IMR-90 (cell line): ENCODE results near the gene SUB1. TPM values are rescaled to one million over a fixed set of nuclear protein-coding genes. Genes with fewer than 3 reads are reported as not detected.

Experiments used
- ATAC-seq: fragments of 200-7000 bp; cut with Tn5 transposase; 2 replicates; pipeline ENCODE4 v1.9.1; 2020; ENCODE audit warnings: low read depth, mild to moderate bottlenecking, moderate library complexity
- BruUV-seq: library from RNA; stranded (reverse); fragments of 400-500 nt; replicated peaks from 2 replicates; lab custom pipeline; 2021; lab: Mats Ljungman, UMichigan
- CTCF ChIA-PET: fragments of 300-600 bp; formaldehyde crosslinking; extraction: SDS; loops from one replicate; lab custom pipeline; 2021; ENCODE audit warnings: antibody characterized with exemption; lab: Yijun Ruan, JAX
- POLR2A ChIA-PET: fragments of 300-600 bp; sonication (Branson Sonifier 250); formaldehyde crosslinking; loops from one replicate; lab custom pipeline; 2022; ENCODE audit warnings: antibody characterized with exemption; ENCODE audit not compliant: unreplicated experiment; lab: Charles Lee
- DNase-seq: peaks from one replicate; pipeline ENCODE4 v3.0.0; 2013
- H2AFZ ChIP-seq: replicated peaks from 2 replicates; pipeline ENCODE3; 2013; ENCODE audit warnings: low read length, mild to moderate bottlenecking; ENCODE audit not compliant: poor library complexity
- H2AK5ac ChIP-seq: 2 replicates; pipeline ENCODE4 v1.6.1; 2013; ENCODE audit warnings: low read depth, low read length, inconsistent platforms
- H2AK9ac ChIP-seq: replicated peaks from 2 replicates; pipeline ENCODE3; 2013; ENCODE audit warnings: mild to moderate bottlenecking, low read depth, low read length, moderate library complexity; ENCODE audit not compliant: poor library complexity
- H2BK120ac ChIP-seq: 2 replicates; pipeline ENCODE4 v1.6.1; 2013; ENCODE audit warnings: low read depth, low read length, inconsistent platforms
- H2BK15ac ChIP-seq: 3 replicates; pipeline ENCODE4 v1.6.1; 2013; ENCODE audit warnings: low read depth, low read length, inconsistent platforms
- H2BK20ac ChIP-seq: 2 replicates; pipeline ENCODE4 v1.6.1; 2013; ENCODE audit warnings: low read depth, mild to moderate bottlenecking, inconsistent platforms, low read length, moderate library complexity
- H2BK5ac ChIP-seq: 2 replicates; pipeline ENCODE4 v1.6.1; 2013; ENCODE audit warnings: mild to moderate bottlenecking, low read depth, low read length, inconsistent platforms; ENCODE audit not compliant: poor library complexity, severe bottlenecking
- H3K14ac ChIP-seq: replicated peaks from 2 replicates; pipeline ENCODE4 v1.6.1; 2013; ENCODE audit warnings: low read depth, low read length, inconsistent platforms
- H3K18ac ChIP-seq: 2 replicates; pipeline ENCODE4 v1.6.1; 2013; ENCODE audit warnings: low read depth, low read length, control low read depth
- H3K23ac ChIP-seq: 2 replicates; pipeline ENCODE4 v1.6.1; 2013; ENCODE audit warnings: low read depth, low read length, inconsistent platforms
- H3K27ac ChIP-seq: 2 replicates; pipeline ENCODE4 v1.5.1; 2013; ENCODE audit warnings: mild to moderate bottlenecking, control low read depth, low read length; ENCODE audit not compliant: insufficient read depth
- H3K27me3 ChIP-seq: 2 replicates; pipeline ENCODE4 v1.6.1; 2013; ENCODE audit warnings: low read length; ENCODE audit not compliant: control insufficient read depth, insufficient read depth
- H3K36me3 ChIP-seq: 2 replicates; pipeline ENCODE4 v1.6.1; 2013; ENCODE audit warnings: low read length, mixed read lengths; ENCODE audit not compliant: control insufficient read depth, insufficient read depth
- H3K4ac ChIP-seq: 2 replicates; pipeline ENCODE4 v1.6.1; 2013; ENCODE audit warnings: low read depth, low read length, inconsistent platforms
- H3K4me1 ChIP-seq: 2 replicates; pipeline ENCODE4 v1.6.1; 2013; ENCODE audit warnings: low read length, mixed read lengths; ENCODE audit not compliant: control insufficient read depth, insufficient read depth
- H3K4me2 ChIP-seq: 2 replicates; pipeline ENCODE4 v1.6.1; 2013; ENCODE audit warnings: low read depth, mild to moderate bottlenecking, control low read depth, low read length, moderate library complexity
- H3K4me3 ChIP-seq: 2 replicates; pipeline ENCODE4 v1.5.1; 2013; ENCODE audit warnings: low read depth, mild to moderate bottlenecking, control low read depth, low read length, moderate library complexity; ENCODE audit not compliant: insufficient read depth
- H3K56ac ChIP-seq: 2 replicates; pipeline ENCODE4 v1.6.1; 2013; ENCODE audit warnings: low read length, inconsistent platforms; ENCODE audit not compliant: insufficient read depth; ENCODE audit errors: extremely low read depth
- H3K79me1 ChIP-seq, 2 experiments: 2 replicates each; pipeline ENCODE4 v1.6.1; 2013; ENCODE audit warnings: low read length in 2 of 2, inconsistent platforms in 1 of 2, low read depth in 1 of 2
- H3K9ac ChIP-seq: 2 replicates; pipeline ENCODE4 v1.6.1; 2013; ENCODE audit warnings: low read depth, low read length, control low read depth
- H3K9me1 ChIP-seq: 2 replicates; pipeline ENCODE4 v1.6.1; 2013; ENCODE audit warnings: low read length, inconsistent platforms; ENCODE audit not compliant: insufficient read depth
- H3K9me3 ChIP-seq: 2 replicates; pipeline ENCODE4 v1.6.1; 2013; ENCODE audit warnings: low read length; ENCODE audit not compliant: control insufficient read depth, insufficient read depth
- H4K20me1 ChIP-seq: 2 replicates; pipeline ENCODE4 v1.6.1; 2013; ENCODE audit warnings: low read length, inconsistent platforms; ENCODE audit not compliant: insufficient read depth
- H4K5ac ChIP-seq: 2 replicates; pipeline ENCODE4 v1.6.1; 2013; ENCODE audit warnings: mild to moderate bottlenecking, low read depth, low read length, control low read depth
- H4K8ac ChIP-seq, 2 experiments: 2 replicates each; pipeline ENCODE4 v1.6.1; 2013; ENCODE audit warnings: low read depth in 2 of 2, low read length in 2 of 2, control low read depth in 1 of 2, inconsistent platforms in 1 of 2
- H4K91ac ChIP-seq: 2 replicates; pipeline ENCODE4 v1.6.1; 2013; ENCODE audit warnings: low read depth, low read length, inconsistent platforms; ENCODE audit not compliant: insufficient read depth
- BHLHE40 ChIP-seq: fragments of 150-350 bp; IDR thresholded peaks from 2 replicates; pipeline ENCODE4 v1.6.1; 2016; ENCODE audit warnings: mild to moderate bottlenecking, low read depth, low read length
- CEBPB ChIP-seq: IDR thresholded peaks from 2 replicates; pipeline ENCODE4 v1.6.1; 2012; ENCODE audit warnings: low read depth, low read length, improper control_type of control experiment
- CHD1 ChIP-seq: IDR thresholded peaks from 2 replicates; pipeline ENCODE4 v1.6.1; 2012; ENCODE audit warnings: low read depth, low read length, improper control_type of control experiment
- FOS ChIP-seq: fragments of 150-350 bp; IDR thresholded peaks from 2 replicates; pipeline ENCODE4 v1.6.1; 2016; ENCODE audit warnings: low read depth, low read length
- MAZ ChIP-seq: IDR thresholded peaks from 2 replicates; pipeline ENCODE4 v1.6.1; 2012; ENCODE audit warnings: low read depth, mild to moderate bottlenecking, low read length, improper control_type of control experiment, moderate library complexity, borderline replicate concordance
- POLR2A ChIP-seq: IDR thresholded peaks from 2 replicates; pipeline ENCODE4 v1.6.1; 2012; ENCODE audit warnings: mild to moderate bottlenecking, low read depth, low read length
- RAD21 ChIP-seq: IDR thresholded peaks from 2 replicates; pipeline ENCODE4 v1.6.1; 2012; ENCODE audit warnings: low read length, improper control_type of control experiment
- RCOR1 ChIP-seq: IDR thresholded peaks from 2 replicates; pipeline ENCODE4 v1.6.1; 2012; ENCODE audit warnings: mild to moderate bottlenecking, low read length, improper control_type of control experiment; ENCODE audit not compliant: insufficient replicate concordance
- RFX5 ChIP-seq: IDR thresholded peaks from 2 replicates; pipeline ENCODE4 v1.8.0; 2012; ENCODE audit warnings: low read depth, mild to moderate bottlenecking, low read length, moderate library complexity
- SMC3 ChIP-seq: fragments of 150-350 bp; IDR thresholded peaks from 2 replicates; pipeline ENCODE4 v1.6.1; 2016; ENCODE audit warnings: low read depth, mild to moderate bottlenecking, antibody characterized with exemption, low read length, moderate library complexity
- WGBS, 2 experiments: methylation state at CpG; one replicate each; pipeline versions ENCODE4 v1.1.5 to v1.1.7; 2013; ENCODE audit warnings: missing lambda C conversion rate in 2 of 2; ENCODE audit not compliant: insufficient read length in 1 of 2; ENCODE audit errors: extremely low coverage in 2 of 2; 5-methylcytosine and 5-hydroxymethylcytosine counted together
- dilution Hi-C: fragments of 300-500 bp; cut with HindIII; formaldehyde crosslinking; loops from one replicate; pipeline ENCODE4 v1.14.3; 2018; ENCODE audit warnings: low sequenced_read_pairs; ENCODE audit not compliant: unreplicated experiment
- in situ Hi-C: fragments of 300-500 bp; cut with MboI; formaldehyde crosslinking; loops from 3 replicates; pipeline ENCODE4 v1.14.3; 2019; ENCODE audit warnings: low sequenced_read_pairs, inconsistent platforms, mixed read lengths
- intact Hi-C: fragments of 100-400 bp; cut with micrococcal nuclease; formaldehyde crosslinking; loops from 2 replicates; pipeline ENCODE4 v1.10.0; 2022
- polyA plus RNA-seq, 3 experiments: library from polyadenylated mRNA; depleted of rRNA; stranded (reverse); fragments of >200 nt; gene quantifications; 2 replicates each; pipeline ENCODE4 v1.2.3, GENCODE V29; 2012; ENCODE audit warnings: low replicate concordance in 1 of 3
- total RNA-seq: library from RNA; depleted of rRNA; stranded (reverse); fragments of >200 nt; gene quantifications from 2 replicates; pipeline ENCODE4 v1.2.3, GENCODE V29; 2012
- TF ChIP-seq, protein P1 (sequence below): conservative IDR thresholded peaks from 2 replicates; pipeline ENCODE4 v1.5.1; 2012; ENCODE audit warnings: mild to moderate bottlenecking, low read depth, low read length, improper control_type of control experiment
- TF ChIP-seq, protein P2 (sequence below): fragments of 150-350 bp; IDR thresholded peaks from 2 replicates; pipeline ENCODE4 v1.6.1; 2016; ENCODE audit warnings: low read depth, mild to moderate bottlenecking, low read length, moderate library complexity, borderline replicate concordance

The SUB1 gene
- total and polyA plus RNA-seq, 2 of the 4 experiments (the other 2 are of a cell fraction): 19.5 to 155 TPM

DNA sequence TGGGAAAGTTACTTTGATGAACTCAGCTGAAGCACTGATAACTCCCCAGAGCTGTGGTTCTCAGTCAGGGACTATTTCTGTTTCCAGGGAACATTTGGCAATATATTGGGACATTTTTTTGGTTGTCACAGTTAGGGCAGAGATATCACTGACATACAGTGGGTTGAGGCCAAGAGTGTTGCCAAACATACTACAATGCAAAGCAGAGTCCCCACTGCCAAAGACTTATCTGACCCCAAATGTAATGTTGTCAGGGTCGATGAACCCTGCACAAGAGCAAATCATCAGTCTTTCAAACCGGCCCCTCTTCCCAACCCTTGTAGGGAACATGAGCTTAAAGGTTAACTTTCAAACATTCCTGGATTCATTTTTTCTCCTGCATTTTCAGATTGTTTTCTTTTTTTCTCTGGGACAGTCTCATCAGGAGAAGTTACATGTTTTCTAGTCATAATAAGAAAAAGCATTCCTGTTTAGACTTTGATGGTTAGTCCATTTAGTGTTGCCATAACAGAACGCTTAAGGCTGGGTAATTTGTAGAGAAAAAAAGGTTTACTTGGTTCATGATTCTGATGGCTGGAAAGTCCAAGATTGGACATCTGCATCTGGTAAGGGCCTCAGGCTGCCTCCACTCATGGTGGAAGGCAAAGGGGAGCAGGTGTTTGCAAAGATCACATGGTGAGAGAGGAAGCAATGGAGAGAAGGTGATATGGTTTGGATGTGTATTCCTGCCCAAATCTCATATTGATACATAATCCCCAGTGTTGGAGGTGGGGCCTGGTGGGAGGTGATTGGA, 18.8 kb upstream of the SUB1 start:
- DNase-seq (no peak), ATAC-seq (no peak)
- Histone ChIP-seq H3K4ac (no peak overlapping the region), H3K14ac (no peak overlapping the region), H3K9me1 (no peaks in the 10 kb centered on the region; the same call in 1 of the 2 replicates), H3K4me3 (no peak overlapping the region), H4K91ac (no peak overlapping the region), H2BK5ac (no peak overlapping the region), H4K5ac (no peak overlapping the region), H3K9me3 (0 out of 2 replicates have a peak, but pooled peaks cover 4% of the 10 kb centered on the region), H2AFZ (no peak overlapping the region), H3K4me1 (no peaks in the 10 kb centered on the region), H4K20me1 (no peaks in the 10 kb centered on the region), H3K4me2 (no peak overlapping the region), H3K27me3 (peaks cover 4% of the 10 kb centered on the region; the same call in 1 of the 2 replicates), H2AK5ac (no peak overlapping the region), H3K36me3 (no peaks in the 10 kb centered on the region), H2BK15ac (no peak overlapping the region), H2BK120ac (no peak overlapping the region), H2AK9ac (no peak overlapping the region), H3K9ac (no peak overlapping the region), H3K23ac (no peak overlapping the region; the same call in 1 of the 2 replicates), H3K79me1 (no peaks in the 10 kb centered on the region), H3K27ac (no peak overlapping the region), H3K18ac (no peak overlapping the region), H3K56ac (no peak overlapping the region), H4K8ac (no peak overlapping the region), H2BK20ac (no peak overlapping the region)
- TF ChIP-seq, protein P1, sequence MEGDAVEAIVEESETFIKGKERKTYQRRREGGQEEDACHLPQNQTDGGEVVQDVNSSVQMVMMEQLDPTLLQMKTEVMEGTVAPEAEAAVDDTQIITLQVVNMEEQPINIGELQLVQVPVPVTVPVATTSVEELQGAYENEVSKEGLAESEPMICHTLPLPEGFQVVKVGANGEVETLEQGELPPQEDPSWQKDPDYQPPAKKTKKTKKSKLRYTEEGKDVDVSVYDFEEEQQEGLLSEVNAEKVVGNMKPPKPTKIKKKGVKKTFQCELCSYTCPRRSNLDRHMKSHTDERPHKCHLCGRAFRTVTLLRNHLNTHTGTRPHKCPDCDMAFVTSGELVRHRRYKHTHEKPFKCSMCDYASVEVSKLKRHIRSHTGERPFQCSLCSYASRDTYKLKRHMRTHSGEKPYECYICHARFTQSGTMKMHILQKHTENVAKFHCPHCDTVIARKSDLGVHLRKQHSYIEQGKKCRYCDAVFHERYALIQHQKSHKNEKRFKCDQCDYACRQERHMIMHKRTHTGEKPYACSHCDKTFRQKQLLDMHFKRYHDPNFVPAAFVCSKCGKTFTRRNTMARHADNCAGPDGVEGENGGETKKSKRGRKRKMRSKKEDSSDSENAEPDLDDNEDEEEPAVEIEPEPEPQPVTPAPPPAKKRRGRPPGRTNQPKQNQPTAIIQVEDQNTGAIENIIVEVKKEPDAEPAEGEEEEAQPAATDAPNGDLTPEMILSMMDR: no peak
- TF ChIP-seq MAZ (no peak), FOS (no peak), POLR2A (no peak), RCOR1 (no peak), CHD1 (no peak), BHLHE40 (no peak), RAD21 (no peak), CEBPB (no peak), SMC3 (no peak), RFX5 (no peak)
- TF ChIP-seq, protein P2, sequence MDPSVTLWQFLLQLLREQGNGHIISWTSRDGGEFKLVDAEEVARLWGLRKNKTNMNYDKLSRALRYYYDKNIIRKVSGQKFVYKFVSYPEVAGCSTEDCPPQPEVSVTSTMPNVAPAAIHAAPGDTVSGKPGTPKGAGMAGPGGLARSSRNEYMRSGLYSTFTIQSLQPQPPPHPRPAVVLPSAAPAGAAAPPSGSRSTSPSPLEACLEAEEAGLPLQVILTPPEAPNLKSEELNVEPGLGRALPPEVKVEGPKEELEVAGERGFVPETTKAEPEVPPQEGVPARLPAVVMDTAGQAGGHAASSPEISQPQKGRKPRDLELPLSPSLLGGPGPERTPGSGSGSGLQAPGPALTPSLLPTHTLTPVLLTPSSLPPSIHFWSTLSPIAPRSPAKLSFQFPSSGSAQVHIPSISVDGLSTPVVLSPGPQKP: no peak
- ChIA-PET POLR2A (no interaction called here), CTCF (no interaction called here)
- dilution Hi-C loops (no loop called here), in situ Hi-C loops (no loop called here), intact Hi-C loops (no loop called here)
- no TSS peak for BruUV-seq
- 100% methylated on average over 1 of the region's 3 CpGs; no CpG with 5 or more reads in 1 of the 2 experiments for whole genome bisulfite sequencing, 2 experiments
